Measurements from ENCODE around the gene LSM14B.

The LSM14B gene

GRCh38 chr20:62137478-62138203 is 15.4 kb downstream of the LSM14B start:
- no peak for DNase-seq (ENCODE audit: low read depth)
- no peak for TF ChIP-seq CTCF (IDR thresholded peaks at IDR 0.05; ENCODE audit: insufficient read depth, low read depth, low read length, missing control alignments)
- H3K4me3 ChIP-seq (ENCODE audit: low read depth, low read length), result no peak overlapping the region

- DNase-seq (ENCODE audit: low read depth), result no peak
- no peak for TF ChIP-seq CTCF (IDR thresholded peaks at IDR 0.05; ENCODE audit: insufficient read depth, low read depth, low read length, missing control alignments)
- H3K4me3 ChIP-seq (ENCODE audit: low read depth, low read length), result no peak overlapping the region
These were observed 15.9 kb downstream of the LSM14B start for GRCh38 chr20:62138204-62138543.

DNA sequence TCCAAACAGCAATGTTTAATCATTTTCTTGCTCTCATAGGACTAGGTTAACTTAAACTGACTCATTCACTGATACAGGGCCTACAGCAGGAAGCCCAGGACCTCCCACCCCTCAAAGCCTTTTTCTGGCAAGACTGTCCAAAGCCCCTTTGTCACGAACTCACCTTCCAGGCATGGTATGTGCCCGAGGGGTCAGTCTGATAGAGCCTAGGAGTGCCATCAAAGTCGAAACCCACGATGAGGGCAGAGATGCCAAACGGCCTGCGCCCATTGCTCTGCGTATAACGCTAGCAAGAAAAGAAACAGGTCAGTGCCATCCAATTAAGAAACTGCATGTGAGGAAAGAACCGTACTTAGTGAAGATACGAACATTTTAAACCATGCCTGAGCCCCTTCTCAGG is 16.6 kb downstream of the LSM14B start:
- no peak overlapping the region for H3K4me3 ChIP-seq (ENCODE audit: low read depth, low read length)
- no peak for TF ChIP-seq CTCF (IDR thresholded peaks at IDR 0.05; ENCODE audit: insufficient read depth, low read depth, low read length, missing control alignments)
- DNase-seq (ENCODE audit: low read depth), result no peak

DNA sequence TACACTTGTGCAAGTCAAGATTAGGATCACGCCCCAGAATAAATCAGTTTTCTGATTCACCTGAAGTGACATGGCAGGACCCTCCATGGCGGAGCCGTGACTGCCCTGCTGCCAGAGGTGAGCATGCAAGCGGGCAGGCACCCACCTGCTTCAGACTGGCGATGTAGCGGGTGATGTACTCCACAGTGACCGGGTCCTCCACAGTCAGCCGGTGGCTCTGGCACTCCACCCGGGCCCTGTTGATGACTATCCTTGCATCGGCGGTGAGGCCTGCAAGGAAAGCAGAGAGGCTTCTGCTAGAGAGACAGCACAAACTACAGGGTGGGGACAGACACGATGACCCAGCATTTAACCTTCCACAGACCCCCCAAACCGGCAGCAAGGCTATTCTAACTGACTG is 17.4 kb downstream of the LSM14B start:
- H3K4me3 ChIP-seq (ENCODE audit: low read depth, low read length), result no peak overlapping the region
- DNase-seq (ENCODE audit: low read depth), result no peak
- no peak for TF ChIP-seq CTCF (IDR thresholded peaks at IDR 0.05; ENCODE audit: insufficient read depth, low read depth, low read length, missing control alignments)

DNA sequence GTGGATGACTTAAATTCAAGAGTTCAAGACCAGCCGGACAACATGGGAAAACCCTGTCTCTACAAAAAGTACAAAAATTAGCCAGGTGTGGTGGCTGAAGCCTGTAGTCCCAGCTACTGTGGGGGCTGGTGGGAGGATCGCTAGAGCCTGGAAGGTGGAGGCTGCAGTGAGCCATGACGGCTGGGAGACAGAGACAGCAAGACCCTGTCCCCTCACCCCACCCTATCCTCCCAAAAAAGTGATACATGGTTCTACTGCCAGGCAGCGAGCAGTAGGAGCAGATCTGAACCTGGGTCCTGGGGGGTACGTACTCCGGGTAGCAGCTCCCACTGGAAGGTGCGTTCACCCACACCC is 18.7 kb downstream of the LSM14B start:
- H3K4me3 ChIP-seq (ENCODE audit: low read depth, low read length), result no peak overlapping the region
- DNase-seq (ENCODE audit: low read depth), result no peak

DNA sequence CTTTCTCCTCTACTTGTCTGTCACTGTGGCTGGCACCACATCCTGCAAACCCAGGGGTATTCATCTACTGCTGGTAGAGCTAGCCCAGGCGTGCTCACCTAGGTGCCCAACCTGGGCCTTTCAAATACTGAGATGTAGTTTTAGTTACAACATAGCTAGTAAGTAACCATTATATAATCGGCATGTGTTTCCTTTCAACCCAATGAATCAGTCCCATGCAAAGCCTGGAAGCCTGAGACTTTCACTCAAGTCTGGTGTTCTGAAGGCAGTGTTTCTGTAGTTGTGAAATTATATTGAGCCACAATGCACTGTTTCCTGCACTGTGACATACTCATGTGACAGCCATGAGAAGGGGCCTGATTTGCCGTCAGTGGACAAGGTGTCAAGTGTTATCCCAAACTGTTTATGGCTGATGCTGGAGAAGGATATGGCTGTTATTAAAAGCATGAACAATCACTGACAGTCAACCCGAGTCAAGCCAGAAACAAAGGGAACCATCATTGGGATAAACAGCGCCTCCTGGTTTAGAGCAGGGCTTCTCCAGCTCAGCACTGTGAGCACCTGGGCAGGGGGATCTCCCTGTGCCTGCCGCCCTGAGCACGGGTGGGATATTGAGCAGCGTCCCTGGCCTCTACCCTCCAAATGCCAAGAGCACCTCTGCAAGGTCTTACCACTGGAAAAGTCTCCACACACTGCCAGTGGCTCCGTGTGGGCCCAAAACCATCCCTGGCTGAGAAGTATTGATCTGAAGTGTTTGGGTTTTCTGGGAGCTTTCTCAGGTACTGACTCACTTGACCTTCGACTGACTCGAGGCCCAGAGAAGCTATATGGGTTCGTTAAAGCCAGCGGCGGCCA is 19.3 kb downstream of the LSM14B start:
- H3K4me3 ChIP-seq (ENCODE audit: low read depth, low read length), result peak overlapping the region; percentile 65
- peak; percentile 25 for DNase-seq (ENCODE audit: low read depth)
- TF ChIP-seq CTCF (IDR thresholded peaks at IDR 0.05; ENCODE audit: insufficient read depth, low read depth, low read length, missing control alignments), result peak; percentile 25

More for the DNA sequence above, 18.7 kb downstream of the LSM14B start:
- TF ChIP-seq CTCF (IDR thresholded peaks at IDR 0.05; ENCODE audit: insufficient read depth, low read depth, low read length, missing control alignments), result no peak
